Measurements from ENCODE around the gene INO80E.

DNA sequence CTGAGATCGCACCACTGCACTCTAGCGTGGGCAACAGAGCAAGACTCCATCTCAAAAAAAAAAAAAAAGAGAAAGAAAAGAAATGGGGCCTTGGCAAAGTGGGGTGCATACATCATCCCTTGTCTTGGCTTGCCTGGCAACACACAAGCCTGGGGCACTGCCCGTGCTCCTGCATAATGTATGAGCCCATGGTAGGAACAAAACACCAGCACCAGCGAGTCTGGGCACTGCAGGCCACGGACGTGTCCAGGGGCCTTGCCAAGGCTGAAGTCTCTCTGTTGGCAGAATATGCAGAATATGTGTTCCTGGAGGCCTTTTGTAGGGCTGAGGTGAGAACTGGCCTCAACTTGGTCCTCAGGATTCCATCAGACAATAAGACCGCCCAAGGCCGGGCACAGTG, 53.8 kb downstream of the INO80E start:
- TF ChIP-seq, protein P1, sequence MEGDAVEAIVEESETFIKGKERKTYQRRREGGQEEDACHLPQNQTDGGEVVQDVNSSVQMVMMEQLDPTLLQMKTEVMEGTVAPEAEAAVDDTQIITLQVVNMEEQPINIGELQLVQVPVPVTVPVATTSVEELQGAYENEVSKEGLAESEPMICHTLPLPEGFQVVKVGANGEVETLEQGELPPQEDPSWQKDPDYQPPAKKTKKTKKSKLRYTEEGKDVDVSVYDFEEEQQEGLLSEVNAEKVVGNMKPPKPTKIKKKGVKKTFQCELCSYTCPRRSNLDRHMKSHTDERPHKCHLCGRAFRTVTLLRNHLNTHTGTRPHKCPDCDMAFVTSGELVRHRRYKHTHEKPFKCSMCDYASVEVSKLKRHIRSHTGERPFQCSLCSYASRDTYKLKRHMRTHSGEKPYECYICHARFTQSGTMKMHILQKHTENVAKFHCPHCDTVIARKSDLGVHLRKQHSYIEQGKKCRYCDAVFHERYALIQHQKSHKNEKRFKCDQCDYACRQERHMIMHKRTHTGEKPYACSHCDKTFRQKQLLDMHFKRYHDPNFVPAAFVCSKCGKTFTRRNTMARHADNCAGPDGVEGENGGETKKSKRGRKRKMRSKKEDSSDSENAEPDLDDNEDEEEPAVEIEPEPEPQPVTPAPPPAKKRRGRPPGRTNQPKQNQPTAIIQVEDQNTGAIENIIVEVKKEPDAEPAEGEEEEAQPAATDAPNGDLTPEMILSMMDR (IDR thresholded peaks at IDR 0.05 in 4 of 5, conservative IDR thresholded peaks at IDR 0.05 in 1 of 5), result no peak
- TF ChIP-seq POLR2A (IDR thresholded peaks at IDR 0.05), result no peak

Data from gastrocnemius medialis (tissue), 4 donors.